BLaER1 treated with 17β-estradiol and CSF1 and Interleukin-3, amounts not matched to agents 10 nM and 100 nM (cell line): ENCODE results near the gene POLR1A.

Experiments
- H3K27ac ChIP-seq, 11 experiments: shearing (Covaris generic); formaldehyde crosslinking; 2 replicates each; pipeline ENCODE4 v1.8.1; 2022
- H3K27me3 ChIP-seq, 11 experiments: shearing (Covaris generic); formaldehyde crosslinking; 2 replicates each; pipeline ENCODE4 v1.8.1; 2022
- H3K36me3 ChIP-seq, 11 experiments: shearing (Covaris generic); formaldehyde crosslinking; 2 replicates each; pipeline ENCODE4 v1.8.1; 2022
- H3K4me1 ChIP-seq, 10 experiments: shearing (Covaris generic); formaldehyde crosslinking; 2 replicates each; pipeline ENCODE4 v1.8.1; 2022
- H3K4me2 ChIP-seq, 11 experiments: shearing (Covaris generic); formaldehyde crosslinking; 2 replicates each; pipeline ENCODE4 v1.8.1; 2022
- H3K4me3 ChIP-seq, 10 experiments: shearing (Covaris generic); formaldehyde crosslinking; 2 replicates each; pipeline ENCODE4 v1.8.1; 2022
- H3K9ac ChIP-seq, 11 experiments: shearing (Covaris generic); formaldehyde crosslinking; 2 replicates each; pipeline ENCODE4 v1.8.1; 2022
- H3K9me3 ChIP-seq, 11 experiments: shearing (Covaris generic); formaldehyde crosslinking; replicated peaks in 1 of 11; 2 replicates each; pipeline ENCODE4 v1.8.1; 2022
- H4K20me1 ChIP-seq, 11 experiments: shearing (Covaris generic); formaldehyde crosslinking; 2 replicates each; pipeline ENCODE4 v1.8.1; 2022
- Cebpa-rat ChIP-seq, 11 experiments: shearing (Covaris generic); IDR thresholded peaks; 2 replicates each; pipeline ENCODE4 v1.8.1; 2022

POLR1A gene

DNA sequence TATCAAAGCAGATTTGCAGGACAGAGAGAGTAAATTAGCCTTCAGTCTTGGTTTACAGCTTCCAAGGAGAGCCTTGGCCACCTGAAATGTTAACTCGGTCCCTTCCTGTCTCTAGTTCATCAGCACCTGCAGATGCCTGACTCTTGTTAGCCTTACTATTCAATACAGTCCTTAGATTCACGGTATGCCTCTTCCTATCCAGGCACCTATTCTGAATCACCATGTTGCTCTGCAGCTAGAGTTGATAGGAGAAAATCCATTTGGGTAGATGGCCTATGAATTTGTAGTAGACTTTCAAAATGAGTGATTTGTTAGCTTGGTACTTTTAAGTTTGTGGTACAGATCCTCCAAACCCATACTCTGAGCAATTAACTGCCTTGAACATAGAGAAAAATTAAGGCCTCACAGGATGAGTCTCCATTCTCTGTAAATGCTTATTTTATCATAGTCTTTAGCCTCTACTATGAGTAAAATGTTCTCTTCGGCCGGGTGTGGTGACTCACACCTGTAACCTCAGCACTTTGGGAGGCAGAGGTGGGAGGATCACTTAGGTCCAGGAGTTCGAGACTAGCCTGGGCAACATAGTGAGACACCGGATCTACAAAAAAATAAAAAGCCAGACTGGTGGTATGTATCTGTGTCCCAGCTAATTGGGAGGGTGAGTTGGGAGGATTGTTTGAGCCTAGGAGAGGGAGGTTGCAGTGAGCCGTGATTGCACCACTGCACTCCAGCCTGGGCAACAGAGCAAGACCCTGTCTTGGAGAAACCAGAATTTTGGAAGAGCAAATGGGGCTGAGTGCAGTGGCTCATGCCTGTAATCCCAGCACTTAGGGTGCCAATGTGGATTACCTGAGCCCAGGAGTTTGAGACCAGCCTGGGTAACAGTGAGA, 33.3 kb upstream of the POLR1A start:
- Histone ChIP-seq H3K4me1 (peaks cover 0 to 4% (median 0%) of the 10 kb centered on the region in 10 experiments; a peak in 1 of 20 replicates), H3K4me3 (no peak overlapping the region), H3K27ac (no peak overlapping the region), H3K4me2 (no peak overlapping the region), H3K9me3 (no peaks in the 10 kb centered on the region), H3K27me3 (no peaks in the 10 kb centered on the region), H3K9ac (no peak overlapping the region), H3K36me3 (peaks cover 98 to 100% (median 100%) of the 10 kb centered on the region in 11 experiments), H4K20me1 (peaks cover 0 to 72% (median 40%) of the 10 kb centered on the region in 11 experiments; a peak in 15 of 22 replicates)
- no peak for TF ChIP-seq Cebpa-rat (IDR thresholded peaks at IDR 0.05)

DNA sequence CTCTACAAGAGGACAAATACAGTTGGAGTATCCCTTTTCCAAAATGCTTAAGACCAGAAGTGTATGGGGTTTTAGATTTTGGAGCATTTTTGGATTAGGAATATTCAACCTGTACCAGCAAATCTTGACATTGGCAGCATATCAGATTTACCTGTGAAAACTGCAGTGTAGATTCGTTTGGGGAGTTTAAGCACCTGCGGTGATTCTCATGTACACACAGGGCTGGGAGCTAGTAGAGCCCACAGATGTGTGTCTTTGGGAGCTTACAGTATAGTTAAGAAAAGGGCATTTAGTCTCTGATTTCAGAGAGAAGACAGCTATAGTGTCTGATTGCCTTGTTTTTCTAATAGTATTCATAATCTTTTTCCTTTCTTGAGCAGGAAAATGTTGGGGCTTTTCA, 30.5 kb upstream of the POLR1A start:
- H3K4me1 ChIP-seq: no peaks in the 10 kb centered on the region
- H3K27me3 ChIP-seq: no peaks in the 10 kb centered on the region
- peaks cover 98 to 100% (median 100%) of the 10 kb centered on the region in 11 experiments for H3K36me3 ChIP-seq
- no peak for TF ChIP-seq Cebpa-rat (IDR thresholded peaks at IDR 0.05)
- H3K4me2 ChIP-seq: no peak overlapping the region
- peaks cover 0 to 67% (median 31%) of the 10 kb centered on the region in 11 experiments; a peak in 16 of 22 replicates for H4K20me1 ChIP-seq
- no peaks in the 10 kb centered on the region for H3K9me3 ChIP-seq
- no peak overlapping the region for H3K9ac ChIP-seq
- no peak overlapping the region for H3K4me3 ChIP-seq
- H3K27ac ChIP-seq: no peak overlapping the region

DNA sequence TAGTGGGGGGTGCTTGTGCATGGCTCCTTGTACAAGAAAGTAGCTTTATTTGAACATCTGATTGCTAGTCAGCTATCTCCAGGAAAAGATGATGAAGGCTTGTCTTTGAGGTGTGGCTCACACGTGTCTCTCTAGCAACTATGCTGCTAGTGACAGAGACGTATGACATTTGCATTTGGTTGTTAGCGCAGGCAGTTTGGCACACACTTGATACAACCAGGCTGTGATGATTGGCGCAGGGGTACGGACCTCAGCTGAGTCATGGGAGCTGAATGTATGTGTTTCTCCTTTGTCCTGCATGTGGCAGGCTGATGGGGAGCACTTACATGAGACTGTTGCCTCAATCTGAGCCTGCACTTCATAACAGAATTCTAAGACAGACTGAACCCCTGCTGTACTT, 30.0 kb upstream of the POLR1A start:
- Histone ChIP-seq H3K9ac (no peak overlapping the region), H3K4me3 (no peak overlapping the region), H3K4me1 (no peaks in the 10 kb centered on the region), H3K9me3 (no peaks in the 10 kb centered on the region), H3K4me2 (no peak overlapping the region), H4K20me1 (peaks cover 0 to 64% (median 32%) of the 10 kb centered on the region in 11 experiments; a peak in 15 of 22 replicates), H3K36me3 (peaks cover 98 to 100% (median 100%) of the 10 kb centered on the region in 11 experiments), H3K27me3 (no peaks in the 10 kb centered on the region), H3K27ac (no peak overlapping the region)
- TF ChIP-seq Cebpa-rat (IDR thresholded peaks at IDR 0.05): no peak

DNA sequence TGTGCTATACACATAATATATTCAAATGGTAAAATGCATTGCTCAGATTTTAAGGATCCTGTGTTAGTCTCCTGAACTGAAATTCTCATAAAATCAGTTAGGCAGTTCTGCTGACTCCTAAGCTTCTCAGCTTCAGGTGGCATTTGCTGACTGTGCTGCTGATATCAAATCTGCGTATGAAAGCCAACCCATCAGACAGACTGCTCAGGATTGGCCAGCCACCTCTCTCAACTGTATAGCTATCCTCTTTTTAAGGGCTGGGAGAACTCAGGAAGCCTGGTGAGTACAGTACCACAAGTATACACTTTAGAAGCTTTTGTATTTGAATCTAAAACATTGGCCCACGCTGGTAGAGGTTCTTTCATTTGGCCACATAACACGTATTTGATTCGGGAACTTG, 29.0 kb upstream of the POLR1A start:
- Histone ChIP-seq H3K27me3 (no peaks in the 10 kb centered on the region), H3K27ac (no peak overlapping the region), H4K20me1 (peaks cover 0 to 64% (median 33%) of the 10 kb centered on the region in 11 experiments; a peak in 15 of 22 replicates), H3K36me3 (peaks cover 100% of the 10 kb centered on the region in 11 experiments), H3K9ac (no peak overlapping the region), H3K4me2 (no peak overlapping the region), H3K9me3 (no peaks in the 10 kb centered on the region), H3K4me3 (no peak overlapping the region), H3K4me1 (no peaks in the 10 kb centered on the region)
- no peak for TF ChIP-seq Cebpa-rat (IDR thresholded peaks at IDR 0.05)

DNA sequence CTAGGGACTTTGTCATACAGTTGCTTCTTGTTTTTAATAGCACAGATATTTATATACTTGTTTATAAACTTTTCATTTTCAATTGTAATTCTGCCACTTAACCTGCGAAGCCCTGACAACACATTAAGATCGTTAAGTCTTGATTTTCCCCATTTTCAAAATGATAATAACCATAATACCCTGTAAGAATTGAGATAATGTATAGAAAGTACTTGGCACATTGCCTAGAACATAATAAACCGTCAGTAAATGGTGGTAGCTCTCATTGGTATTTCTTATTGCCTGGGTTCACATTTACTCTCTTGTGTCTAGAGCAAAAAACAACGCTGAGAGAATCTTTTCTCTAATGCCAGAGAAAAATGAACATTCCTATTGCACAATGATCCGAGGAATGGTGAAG, 19.0 kb upstream of the POLR1A start:
- Histone ChIP-seq H3K27ac (no peak overlapping the region), H3K4me1 (no peaks in the 10 kb centered on the region), H3K4me3 (no peak overlapping the region), H3K9ac (no peak overlapping the region), H3K4me2 (no peak overlapping the region), H3K27me3 (no peaks in the 10 kb centered on the region), H4K20me1 (peaks cover 0 to 64% (median 35%) of the 10 kb centered on the region in 11 experiments; a peak in 14 of 22 replicates), H3K36me3 (peaks cover 98 to 100% (median 100%) of the 10 kb centered on the region in 11 experiments), H3K9me3 (no peaks in the 10 kb centered on the region)
- TF ChIP-seq Cebpa-rat (IDR thresholded peaks at IDR 0.05): no peak

DNA sequence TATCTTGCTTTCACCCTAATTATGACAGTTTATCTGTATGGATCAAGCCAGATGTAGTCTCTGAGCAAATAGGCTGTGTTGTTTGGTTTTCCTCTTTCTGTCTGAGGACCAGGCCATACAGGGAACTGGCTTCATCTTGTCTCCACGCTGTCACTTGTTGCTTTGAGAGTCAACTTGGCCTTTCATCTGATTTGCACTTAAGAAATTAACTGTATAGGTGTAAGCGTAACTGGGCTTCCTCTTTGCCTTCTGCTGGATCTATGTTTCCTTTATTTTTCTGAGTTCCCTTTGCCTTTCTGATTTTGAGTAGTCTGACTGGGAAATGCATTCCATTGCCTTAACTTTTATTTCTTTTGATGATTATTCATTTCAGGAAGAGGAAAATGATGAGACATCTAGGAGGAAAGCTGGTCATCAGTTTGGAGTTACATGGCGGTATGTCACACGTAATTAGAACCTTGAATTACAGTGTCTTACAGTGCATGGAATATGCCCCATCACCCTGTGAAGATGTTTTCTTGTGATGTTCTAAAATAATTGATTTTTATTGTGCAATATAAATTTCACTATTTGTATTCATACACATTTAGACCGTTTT, 17.7 kb upstream of the POLR1A start:
- TF ChIP-seq Cebpa-rat (IDR thresholded peaks at IDR 0.05): peak in 1 of 11 experiments; percentile 14; a peak in 1 of 22 replicates
- Histone ChIP-seq H3K36me3 (peaks cover 98 to 100% (median 100%) of the 10 kb centered on the region in 11 experiments), H3K4me2 (no peak overlapping the region), H3K9ac (no peak overlapping the region), H3K4me3 (no peak overlapping the region), H3K4me1 (no peaks in the 10 kb centered on the region), H3K27ac (no peak overlapping the region), H3K9me3 (no peaks in the 10 kb centered on the region), H4K20me1 (peaks cover 0 to 63% (median 32%) of the 10 kb centered on the region in 11 experiments; a peak in 15 of 22 replicates), H3K27me3 (no peaks in the 10 kb centered on the region)

DNA sequence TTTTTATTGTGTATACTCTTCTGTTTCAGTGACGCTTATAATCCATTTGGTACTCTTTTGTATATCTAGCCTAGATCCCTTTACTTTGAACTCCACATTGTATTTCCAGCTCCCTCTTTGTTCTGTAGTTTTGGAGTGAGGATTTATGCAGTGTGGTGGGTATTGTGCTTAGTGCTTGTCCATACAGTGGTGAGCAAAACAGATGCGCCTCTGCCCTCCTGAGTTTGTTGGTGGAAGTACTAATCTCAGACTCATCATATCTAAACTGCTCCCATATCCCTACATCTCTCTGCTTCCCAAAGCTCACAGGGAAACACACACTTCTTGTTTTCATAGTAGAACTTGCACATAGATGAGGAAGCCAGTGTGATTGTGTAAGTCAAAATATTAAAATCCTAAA, 12.4 kb upstream of the POLR1A start:
- Histone ChIP-seq H3K36me3 (peaks cover 99 to 100% (median 100%) of the 10 kb centered on the region in 11 experiments), H3K4me3 (no peak overlapping the region), H3K4me1 (no peaks in the 10 kb centered on the region), H3K9ac (no peak overlapping the region), H3K27me3 (no peaks in the 10 kb centered on the region), H4K20me1 (peaks cover 13 to 96% (median 63%) of the 10 kb centered on the region in 11 experiments; a peak in 21 of 22 replicates), H3K27ac (no peak overlapping the region), H3K4me2 (no peak overlapping the region), H3K9me3 (no peaks in the 10 kb centered on the region)
- TF ChIP-seq Cebpa-rat (IDR thresholded peaks at IDR 0.05): no peak

DNA sequence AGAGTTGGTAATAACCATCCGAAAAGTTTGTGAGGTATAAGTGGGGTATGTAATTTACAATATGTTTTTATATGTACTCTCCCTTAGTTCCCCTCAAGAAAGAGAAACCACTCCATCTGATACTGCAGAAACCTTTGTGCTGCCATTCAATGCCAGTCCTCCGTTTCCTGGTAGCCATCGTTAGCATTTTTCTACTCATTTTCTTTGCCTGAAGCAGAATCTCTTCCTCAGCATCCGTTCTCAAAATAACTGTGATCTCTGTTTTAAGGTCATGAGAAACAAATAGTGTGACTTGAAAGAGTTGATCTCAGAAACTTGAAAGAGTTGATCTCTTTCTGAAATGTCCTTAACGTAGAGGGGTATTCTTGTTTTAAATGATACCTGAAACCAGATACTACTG, 1.3 kb upstream of the POLR1A start:
- H3K4me2 ChIP-seq: peak overlapping the region; percentile 76 to 96 (median 86)
- no peak for TF ChIP-seq Cebpa-rat (IDR thresholded peaks at IDR 0.05)
- H3K9ac ChIP-seq: peak overlapping the region; percentile 88 to 96 (median 91)
- H3K4me3 ChIP-seq: peak overlapping the region; percentile 79 to 93 (median 84)
- H3K27me3 ChIP-seq: no peaks in the 10 kb centered on the region
- no peaks in the 10 kb centered on the region for H3K9me3 ChIP-seq
- peaks cover 0 to 87% (median 62%) of the 10 kb centered on the region in 11 experiments; a peak in 19 of 22 replicates for H4K20me1 ChIP-seq
- peaks cover 51 to 70% (median 66%) of the 10 kb centered on the region in 11 experiments for H3K36me3 ChIP-seq
- peak overlapping the region; percentile 88 to 97 (median 93); a peak in 21 of 22 replicates for H3K27ac ChIP-seq
- H3K4me1 ChIP-seq: peaks cover 27 to 39% (median 34%) of the 10 kb centered on the region in 10 experiments
